Erythroblast (primary cell): ENCODE results near the gene GCLC.
"Not testable (repeated sequence)": the region's sequence is repeated elsewhere in the genome, so short reads cannot be mapped to it uniquely, and the experiment has no call there.

Experiments used
- DNase-seq, 2 experiments: peaks; one replicate each; lab custom pipeline; 2025; lab: John Stamatoyannopoulos, UW
- GATA1 ChIP-seq: IDR thresholded peaks from 2 replicates; pipeline ENCODE4 v1.6.1; 2011; ENCODE audit warnings: low read depth, mild to moderate bottlenecking, control low read depth, low read length, moderate library complexity
- POLR2A ChIP-seq: IDR thresholded peaks from 2 replicates; pipeline ENCODE4 v1.6.1; 2011; ENCODE audit warnings: mild to moderate bottlenecking, low read length

GCLC gene

GRCh38 chr6:53578371-53578770, 33.5 kb upstream of the GCLC start:
- TF ChIP-seq POLR2A (no peak), GATA1 (no peak)
- DNase-seq: peak in 1 of 2 experiments; percentile 29

DNA sequence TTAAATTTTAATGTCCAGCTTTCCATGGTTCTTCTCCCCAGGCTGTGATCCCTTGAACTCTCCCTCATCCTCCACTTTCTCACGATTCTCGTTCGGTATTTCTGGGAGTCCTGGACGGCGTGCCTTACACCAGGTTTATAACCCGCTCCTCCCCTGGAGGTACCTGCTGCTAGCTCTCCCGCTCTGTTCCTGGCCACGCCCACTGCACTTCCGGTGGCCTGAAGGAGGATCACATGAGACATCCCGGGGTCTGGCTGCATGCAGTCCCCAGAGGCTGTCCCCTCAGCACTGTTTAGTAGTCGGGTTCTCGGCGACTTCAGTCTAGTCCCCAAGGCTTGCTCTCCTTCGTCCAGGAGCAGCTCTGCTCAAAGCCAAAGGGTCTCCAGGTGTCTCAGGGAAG, 28.4 kb upstream of the GCLC start:
- no peak for DNase-seq
- TF ChIP-seq POLR2A: no peak
- TF ChIP-seq GATA1: no peak

DNA sequence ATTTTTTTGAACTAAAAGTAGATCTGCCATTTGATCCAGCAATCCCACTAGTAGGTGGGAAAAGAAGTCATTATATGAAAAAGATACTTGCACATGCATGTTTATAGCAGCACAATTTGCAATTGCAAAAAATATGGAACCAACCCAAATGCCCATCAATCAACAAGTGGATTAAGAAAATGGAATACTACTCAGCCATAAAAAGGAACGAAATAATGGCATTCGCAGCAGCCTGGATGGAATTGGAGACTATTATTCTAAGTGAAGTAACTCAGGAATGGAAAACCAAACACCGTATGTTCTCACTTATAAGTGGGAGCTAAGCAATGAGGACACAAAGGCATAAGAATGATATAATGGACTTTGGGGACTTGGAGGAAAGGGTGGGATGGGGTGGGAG, 27.5 kb upstream of the GCLC start:
- DNase-seq: not testable (repeated sequence)

DNA sequence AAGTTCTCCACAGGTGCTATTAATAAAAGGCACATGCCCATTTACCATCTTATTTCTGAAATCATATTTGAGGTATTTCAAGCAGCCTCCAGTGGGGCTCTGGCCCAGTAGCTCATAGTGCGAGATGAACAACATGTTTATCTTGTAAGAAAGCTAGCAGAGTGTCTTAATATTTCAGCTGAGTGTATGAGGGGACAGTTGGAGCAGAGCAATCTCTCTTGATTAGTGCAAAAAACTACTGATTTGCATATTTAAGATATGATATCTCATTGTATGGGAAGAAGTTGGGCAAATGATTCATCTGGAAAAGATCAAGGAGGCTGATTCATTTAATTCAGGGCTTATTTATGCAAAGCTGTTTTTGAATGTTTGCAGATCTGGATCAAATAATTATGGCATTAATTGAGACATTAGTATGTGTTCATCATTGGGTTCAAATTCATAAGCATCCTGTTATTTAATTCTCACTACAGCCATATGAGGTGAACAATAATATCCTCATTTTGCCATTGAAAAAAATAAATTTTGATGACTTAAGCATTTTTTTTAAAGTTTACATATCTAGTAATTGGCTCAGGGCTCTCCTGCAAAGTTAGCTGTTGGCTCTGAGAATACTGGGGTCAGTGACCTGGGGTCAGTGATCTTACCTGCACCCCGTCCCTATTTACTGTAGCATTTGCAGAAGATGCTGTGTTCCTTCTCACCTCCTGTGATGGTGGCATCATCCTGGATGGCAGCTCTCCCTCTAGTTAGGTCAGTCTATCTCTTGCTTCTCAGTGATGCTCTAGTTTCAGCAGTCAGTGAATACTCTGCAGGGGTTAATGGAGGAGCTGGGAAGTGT, 24.1 kb upstream of the GCLC start:
- DNase-seq: no peak
- no peak for TF ChIP-seq POLR2A
- no peak for TF ChIP-seq GATA1

DNA sequence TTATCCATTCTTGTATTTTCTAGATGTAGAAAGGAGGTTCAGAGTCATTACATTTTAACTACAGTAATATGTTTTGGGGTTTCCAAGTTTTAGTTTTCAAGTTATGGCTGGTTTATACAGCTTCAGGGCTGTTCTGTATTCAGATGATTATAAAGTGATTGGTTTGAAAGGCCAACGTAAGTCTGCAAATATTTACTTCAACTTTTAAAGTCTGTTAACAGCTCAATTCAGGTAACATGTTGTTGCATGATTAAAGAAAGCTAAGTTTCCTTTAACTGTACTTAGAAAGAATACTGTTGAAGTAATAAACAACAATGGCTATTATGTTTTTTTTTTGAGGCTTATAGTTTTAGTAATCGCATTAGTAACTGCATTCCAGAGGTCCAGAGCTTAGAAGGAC, 22.8 kb upstream of the GCLC start:
- no peak for DNase-seq
- TF ChIP-seq GATA1 (no peak), POLR2A (no peak)

GRCh38 chr6:53566755-53567154, 21.9 kb upstream of the GCLC start:
- TF ChIP-seq GATA1 (no peak), POLR2A (no peak)
- DNase-seq: no peak

DNA sequence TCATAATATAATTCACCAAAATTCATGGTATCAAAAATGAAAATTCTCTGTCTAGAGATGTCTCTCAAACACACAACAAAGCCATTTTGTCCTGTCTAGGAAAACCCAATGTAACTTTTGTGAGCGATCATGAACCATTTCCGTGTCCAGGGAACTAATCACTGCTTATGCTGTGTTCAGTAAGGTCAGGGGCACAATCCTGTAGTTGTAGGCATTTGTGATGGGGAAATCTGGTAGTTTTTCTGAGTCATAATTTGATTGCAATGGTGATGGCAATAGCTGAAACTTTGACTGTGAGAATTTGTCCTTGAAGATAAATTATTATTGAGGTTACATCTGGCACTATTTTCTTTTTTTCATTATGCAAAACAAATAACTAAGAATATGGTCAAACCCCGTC, 21.0 kb upstream of the GCLC start:
- DNase-seq: no peak
- TF ChIP-seq POLR2A: no peak
- TF ChIP-seq GATA1: no peak

- no peak for TF ChIP-seq GATA1
- no peak for TF ChIP-seq POLR2A
- no peak for DNase-seq
Measured at GRCh38 chr6:53564401-53565065, 19.6 kb upstream of the GCLC start.

GRCh38 chr6:53556986-53557715, 12.2 kb upstream of the GCLC start:
- DNase-seq: no peak
- no peak for TF ChIP-seq POLR2A

- not testable (repeated sequence) for DNase-seq
Measured at GRCh38 chr6:53553600-53553999, 8.7 kb upstream of the GCLC start.

- not testable (repeated sequence) for DNase-seq
Measured at GRCh38 chr6:53551681-53552080, 6.8 kb upstream of the GCLC start.

DNA sequence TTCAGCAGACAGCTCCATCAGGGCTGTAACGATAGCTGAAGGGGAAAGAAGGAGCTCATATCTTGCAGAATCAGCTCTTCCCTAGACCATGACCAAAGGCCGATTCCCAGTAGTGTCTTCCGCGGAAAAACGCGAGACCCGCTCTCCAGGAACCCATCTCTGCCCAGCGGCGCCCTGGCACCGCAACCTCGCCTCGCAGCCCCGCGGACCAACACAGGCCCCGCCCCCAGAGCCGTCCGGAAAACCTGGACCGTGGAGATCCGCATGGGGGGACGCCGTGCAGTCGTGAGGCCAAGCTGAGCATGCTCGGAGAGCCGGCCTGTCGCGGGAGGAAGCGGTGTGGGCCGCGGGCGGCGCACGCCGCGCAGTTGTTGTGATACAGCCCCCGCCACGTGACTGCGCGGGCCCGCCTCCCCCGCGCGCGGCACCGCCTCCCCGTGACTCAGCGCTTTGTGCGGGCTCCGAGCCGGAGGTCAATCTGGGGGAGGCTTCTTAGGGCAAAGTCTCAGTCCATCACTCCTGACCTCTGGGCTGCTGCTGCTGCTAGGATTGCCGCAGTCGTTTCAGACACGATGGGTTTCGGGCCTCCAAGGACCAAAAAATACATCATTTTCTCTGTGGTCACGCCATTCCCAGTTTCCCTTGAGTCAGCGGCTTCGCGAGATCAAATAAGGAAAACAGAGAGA, 3.1 kb upstream of the GCLC start:
- TF ChIP-seq GATA1 (no peak), POLR2A (peak; percentile 79)
- peak; percentile 98 for DNase-seq

DNA sequence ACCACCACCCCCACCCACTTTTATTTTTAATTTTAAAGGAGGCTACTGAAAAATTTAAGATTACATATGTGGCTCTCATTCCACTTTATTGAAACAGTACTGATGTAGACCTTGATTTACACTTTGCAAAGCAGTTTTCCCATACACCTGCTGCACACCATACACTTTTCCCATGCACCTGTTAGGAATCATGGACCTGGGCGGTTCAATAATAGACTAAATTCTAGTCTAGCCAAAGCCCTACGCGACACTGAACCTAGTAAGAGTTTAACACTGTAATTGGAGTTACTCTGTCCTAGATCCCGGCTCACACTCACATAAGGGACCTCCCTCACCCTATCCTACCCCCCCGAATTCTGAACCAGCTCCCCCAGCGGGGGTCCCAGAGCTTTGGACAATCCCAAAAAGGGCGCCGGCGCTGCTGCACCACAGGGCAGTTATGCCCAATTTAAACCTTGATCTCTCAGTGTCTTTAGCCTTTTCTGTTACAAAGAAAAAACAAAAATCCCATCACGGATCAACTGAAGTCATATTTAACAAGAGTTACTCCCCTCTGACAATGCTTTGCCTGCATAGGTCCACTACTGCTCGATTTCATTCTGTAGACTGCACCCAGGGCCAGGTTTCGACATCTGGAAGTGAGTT, 2.4 kb upstream of the GCLC start:
- TF ChIP-seq POLR2A: no peak
- no peak for TF ChIP-seq GATA1
- DNase-seq: no peak

- no peak for TF ChIP-seq GATA1
- no peak for TF ChIP-seq POLR2A
- no peak for DNase-seq
Measured at GRCh38 chr6:53546281-53546680, 1.4 kb upstream of the GCLC start.
